Fibroblast of pulmonary artery (primary cell): Measurements from ENCODE around the gene SMIM15.
A peak's percentile ranks its signal among the peaks of the same experiment; 100 is the strongest.

ENCODE experiments used
- DNase-seq: peaks from one replicate; pipeline ENCODE4 v3.0.0-alpha.2; 2010; ENCODE audit warnings: low read depth
- H3K4me3 ChIP-seq: replicated peaks from 2 replicates; pipeline ENCODE4 v1.5.1; 2011; ENCODE audit warnings: low read depth, mild to moderate bottlenecking, control low read depth, low read length, moderate library complexity
- CTCF ChIP-seq: IDR thresholded peaks from 2 replicates; pipeline ENCODE4 v1.5.1; 2011; ENCODE audit warnings: mild to moderate bottlenecking, control low read depth, low read length, inconsistent platforms; ENCODE audit errors: missing control alignments

The SMIM15 gene

DNA sequence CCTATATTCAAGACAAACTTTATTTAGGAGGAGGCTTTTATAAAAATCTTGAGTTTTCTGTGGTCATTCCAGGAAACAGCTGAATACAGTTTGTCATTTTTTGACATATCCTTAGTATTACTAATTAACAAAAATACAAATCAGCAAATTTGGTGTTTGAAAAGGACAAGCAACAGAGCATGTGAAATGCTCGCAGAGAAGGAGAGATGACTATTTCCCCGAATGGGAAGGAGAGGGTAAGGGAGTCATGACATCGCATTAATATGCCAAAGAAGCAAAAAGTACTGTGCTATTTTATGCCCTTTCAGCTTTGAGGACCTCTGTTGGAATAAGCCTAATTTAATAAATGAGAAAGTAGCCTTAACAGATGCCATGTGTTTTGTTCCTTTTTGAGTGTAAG is 1.8 kb downstream of the SMIM15 start:
- no peak for TF ChIP-seq CTCF
- DNase-seq: no peak
- no peak overlapping the region for H3K4me3 ChIP-seq

- TF ChIP-seq CTCF: no peak
- peak; percentile 30 for DNase-seq
These were observed 2.4 kb downstream of the SMIM15 start for GRCh38 chr5:61159836-61160235.

GRCh38 chr5:61159070-61159469 is 3.2 kb downstream of the SMIM15 start:
- H3K4me3 ChIP-seq: no peak overlapping the region
- DNase-seq: peak; percentile 10
- no peak for TF ChIP-seq CTCF

More at GRCh38 chr5:61159836-61160235, 2.4 kb downstream of the SMIM15 start:
- H3K4me3 ChIP-seq: no peak overlapping the region

DNA sequence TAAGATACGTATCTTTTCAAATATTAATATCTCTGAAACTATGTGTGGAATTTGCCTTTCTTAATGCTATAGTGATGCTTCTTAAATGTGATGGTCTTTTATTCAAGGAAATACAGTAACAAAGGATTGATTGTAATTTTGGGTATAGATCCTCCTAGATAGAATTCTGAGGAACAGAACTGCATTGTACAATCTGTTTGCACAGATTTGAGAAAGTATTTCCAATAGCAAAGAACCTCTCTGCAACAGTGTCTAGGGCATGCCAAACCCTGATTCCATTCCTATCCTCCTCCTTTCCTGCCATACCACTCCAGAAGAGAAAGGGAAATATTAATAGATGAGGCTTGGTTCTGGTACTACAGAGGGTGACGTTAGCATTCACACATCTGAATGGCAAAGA is 10.4 kb downstream of the SMIM15 start:
- DNase-seq: no peak
- no peak for TF ChIP-seq CTCF
- H3K4me3 ChIP-seq: no peak overlapping the region

- no peak for DNase-seq
- no peak overlapping the region for H3K4me3 ChIP-seq
- no peak for TF ChIP-seq CTCF
These were observed 13.8 kb downstream of the SMIM15 start for GRCh38 chr5:61148515-61148914.

- TF ChIP-seq CTCF: no peak
- H3K4me3 ChIP-seq: no peak overlapping the region
- no peak for DNase-seq
These were observed 19.5 kb downstream of the SMIM15 start for GRCh38 chr5:61142811-61143210.

- TF ChIP-seq CTCF: no peak
- no peak overlapping the region for H3K4me3 ChIP-seq
- no peak for DNase-seq
These were observed 19.9 kb downstream of the SMIM15 start for GRCh38 chr5:61142391-61142790.
